Measurements from ENCODE around the gene FAF1.

GRCh38 chr1:50505427-50505826 lies 454.6 kb downstream of the FAF1 start:
- TF ChIP-seq CTCF (conservative IDR thresholded peaks at IDR 0.05; ENCODE audit: low read depth, low read length) (no peak), EZH2 (IDR thresholded peaks at IDR 0.05; ENCODE audit: borderline replicate concordance, low read depth, low read length, poor library complexity, severe bottlenecking) (no peak)
